ENCODE measurements around the gene PPM1N.

Gene PPM1N

DNA sequence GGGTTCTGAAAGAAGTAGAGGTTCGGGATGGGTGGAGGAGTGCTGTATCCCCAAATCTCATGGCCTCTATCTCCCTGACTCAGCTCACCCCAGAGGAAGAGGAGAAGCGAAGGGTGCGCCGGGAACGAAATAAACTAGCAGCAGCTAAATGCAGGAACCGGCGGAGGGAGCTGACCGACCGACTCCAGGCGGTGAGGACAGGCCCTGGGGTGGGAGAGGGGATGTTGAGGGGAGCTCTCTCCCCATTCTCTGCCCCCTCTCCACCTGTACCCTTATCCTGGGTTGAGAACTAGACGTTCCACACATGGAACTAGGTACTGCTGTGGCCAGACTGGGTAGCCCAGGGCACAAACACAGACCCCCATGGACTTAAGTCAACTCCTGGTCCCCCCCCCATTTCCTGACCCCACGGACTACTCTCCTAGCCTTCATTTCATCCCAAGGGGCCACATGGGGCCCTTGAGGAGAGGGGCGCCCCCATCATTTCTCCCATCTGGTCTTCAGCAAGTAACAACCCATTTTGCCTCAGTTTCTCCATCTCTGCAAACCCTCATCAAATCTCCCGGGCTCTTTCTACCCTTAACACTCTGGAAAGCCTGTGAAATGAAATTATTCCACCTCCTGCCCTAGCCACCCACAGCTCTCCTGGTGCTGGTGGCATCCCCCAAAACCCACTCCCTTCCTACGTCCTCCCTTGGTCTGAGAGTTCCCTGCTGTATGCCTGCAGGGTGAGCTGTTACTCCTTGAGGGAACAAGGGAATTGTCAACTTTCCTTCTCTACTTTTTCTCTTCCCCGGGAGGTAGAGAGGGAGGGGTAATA, 26.9 kb upstream of the PPM1N start:
- DNase-seq: no peak

GRCh38 chr19:45471931-45472562, 26.2 kb upstream of the PPM1N start:
- DNase-seq: no peak

DNA sequence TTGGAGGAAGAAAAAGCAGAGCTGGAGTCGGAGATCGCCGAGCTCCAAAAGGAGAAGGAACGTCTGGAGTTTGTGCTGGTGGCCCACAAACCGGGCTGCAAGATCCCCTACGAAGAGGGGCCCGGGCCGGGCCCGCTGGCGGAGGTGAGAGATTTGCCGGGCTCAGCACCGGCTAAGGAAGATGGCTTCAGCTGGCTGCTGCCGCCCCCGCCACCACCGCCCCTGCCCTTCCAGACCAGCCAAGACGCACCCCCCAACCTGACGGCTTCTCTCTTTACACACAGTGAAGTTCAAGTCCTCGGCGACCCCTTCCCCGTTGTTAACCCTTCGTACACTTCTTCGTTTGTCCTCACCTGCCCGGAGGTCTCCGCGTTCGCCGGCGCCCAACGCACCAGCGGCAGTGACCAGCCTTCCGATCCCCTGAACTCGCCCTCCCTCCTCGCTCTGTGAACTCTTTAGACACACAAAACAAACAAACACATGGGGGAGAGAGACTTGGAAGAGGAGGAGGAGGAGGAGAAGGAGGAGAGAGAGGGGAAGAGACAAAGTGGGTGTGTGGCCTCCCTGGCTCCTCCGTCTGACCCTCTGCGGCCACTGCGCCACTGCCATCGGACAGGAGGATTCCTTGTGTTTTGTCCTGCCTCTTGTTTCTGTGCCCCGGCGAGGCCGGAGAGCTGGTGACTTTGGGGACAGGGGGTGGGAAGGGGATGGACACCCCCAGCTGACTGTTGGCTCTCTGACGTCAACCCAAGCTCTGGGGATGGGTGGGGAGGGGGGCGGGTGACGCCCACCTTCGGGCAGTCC, 25.5 kb upstream of the PPM1N start:
- no peak for DNase-seq

DNA sequence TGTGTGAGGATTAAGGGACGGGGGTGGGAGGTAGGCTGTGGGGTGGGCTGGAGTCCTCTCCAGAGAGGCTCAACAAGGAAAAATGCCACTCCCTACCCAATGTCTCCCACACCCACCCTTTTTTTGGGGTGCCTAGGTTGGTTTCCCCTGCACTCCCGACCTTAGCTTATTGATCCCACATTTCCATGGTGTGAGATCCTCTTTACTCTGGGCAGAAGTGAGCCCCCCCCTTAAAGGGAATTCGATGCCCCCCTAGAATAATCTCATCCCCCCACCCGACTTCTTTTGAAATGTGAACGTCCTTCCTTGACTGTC, 24.9 kb upstream of the PPM1N start:
- no peak for DNase-seq

- DNase-seq: no peak
Measured at GRCh38 chr19:45473682-45474605, 24.3 kb upstream of the PPM1N start.

- DNase-seq: no peak
Measured at GRCh38 chr19:45474606-45475521, 23.4 kb upstream of the PPM1N start.

- DNase-seq: no peak
Measured at GRCh38 chr19:45475537-45476291, 22.5 kb upstream of the PPM1N start.

DNA sequence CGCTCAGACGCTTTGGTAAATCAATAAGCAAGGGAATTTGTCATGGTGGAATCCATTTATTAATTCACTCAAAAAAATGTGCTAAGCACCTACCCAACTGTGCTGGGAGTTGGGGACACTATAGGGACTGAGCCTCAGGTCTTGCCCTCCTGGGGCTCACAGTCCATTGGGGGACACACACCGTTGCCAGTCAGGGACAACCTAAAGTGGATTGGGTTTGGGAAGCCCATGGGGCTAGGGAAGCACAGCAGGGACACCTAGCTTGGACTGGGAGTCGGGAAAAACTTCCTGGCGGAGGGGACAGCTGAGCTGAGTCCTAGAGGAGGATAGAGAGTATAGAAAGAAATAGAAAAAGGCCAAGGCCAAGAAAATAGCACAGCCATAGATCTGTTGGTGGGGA, 21.9 kb upstream of the PPM1N start:
- DNase-seq: no peak

GRCh38 chr19:45477186-45477585, 21.1 kb upstream of the PPM1N start:
- no peak for DNase-seq

DNA sequence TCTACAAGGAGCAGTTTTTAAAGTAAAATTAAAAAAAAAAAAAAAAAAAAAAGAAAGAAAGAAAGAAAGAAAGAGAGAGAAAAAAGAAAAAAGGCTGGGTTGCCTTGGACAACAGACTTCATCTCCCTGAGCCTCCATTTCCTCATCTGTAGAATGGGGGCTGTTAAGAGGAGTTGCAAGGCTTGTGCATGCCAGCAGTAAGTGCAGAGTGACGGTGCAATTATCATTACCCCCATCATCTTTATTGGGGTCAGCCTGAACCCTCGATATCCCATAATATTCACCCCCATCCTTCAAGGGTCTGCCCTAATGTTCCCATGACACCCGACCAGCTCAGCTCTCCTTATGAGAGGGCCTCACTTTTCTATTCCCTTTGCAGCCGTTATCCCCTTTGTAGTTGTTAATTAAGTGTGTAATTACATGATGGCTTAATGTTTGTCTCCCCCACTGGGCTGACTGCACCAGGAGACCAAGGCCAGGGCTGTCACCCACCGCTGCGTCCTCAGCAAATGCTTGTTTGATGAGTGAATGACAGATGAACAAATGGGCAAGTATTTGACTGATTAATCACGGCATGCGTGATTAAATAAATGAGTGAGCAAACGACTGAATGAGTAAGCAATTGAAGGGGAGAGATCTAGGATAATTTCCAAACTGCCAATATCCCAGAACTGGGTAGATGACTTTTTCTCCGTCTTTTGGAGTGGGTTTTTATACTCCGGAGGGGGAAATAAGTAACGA, 20.4 kb upstream of the PPM1N start:
- no peak for DNase-seq

DNA sequence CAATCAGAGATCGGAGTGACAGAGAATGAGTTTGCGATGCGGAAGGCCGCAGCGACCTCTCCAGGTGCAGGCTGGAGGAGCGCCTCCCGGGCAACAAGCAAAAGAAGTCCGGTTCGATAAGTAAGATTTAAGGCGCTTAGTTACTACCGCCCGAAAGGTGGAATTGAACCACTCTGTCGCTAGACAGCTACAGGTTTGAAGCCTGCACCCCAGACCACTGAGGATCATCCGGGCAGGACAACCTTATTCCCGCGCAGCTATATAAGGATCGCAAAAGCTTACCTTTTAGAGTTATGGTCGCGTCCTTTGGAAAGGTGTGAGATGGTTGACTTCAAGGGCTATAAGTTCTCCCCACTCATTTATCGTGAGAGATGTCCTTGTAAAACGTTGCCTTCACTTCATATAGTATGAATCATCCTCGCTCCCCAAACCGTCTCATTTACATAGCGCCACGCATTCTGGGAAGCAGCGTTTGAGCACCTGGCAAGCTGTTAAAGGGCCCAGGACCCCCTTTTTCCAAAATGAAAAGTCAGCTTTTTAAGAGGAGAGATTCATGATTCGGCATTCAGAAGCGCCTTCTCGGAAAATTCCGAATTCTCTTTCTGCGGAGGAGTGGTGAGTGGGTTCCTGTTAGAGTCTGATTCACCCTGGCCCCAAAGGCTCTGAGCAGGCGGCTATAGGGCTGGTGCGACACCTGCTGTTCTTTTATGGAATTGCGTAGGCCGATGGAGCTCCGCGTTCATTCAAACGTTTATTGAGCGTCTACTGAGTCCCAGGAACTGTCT, 19.6 kb upstream of the PPM1N start:
- DNase-seq: peak; percentile 92

GRCh38 chr19:45483033-45483432, 15.2 kb upstream of the PPM1N start:
- no peak for DNase-seq

GRCh38 chr19:45484273-45484945, 13.8 kb upstream of the PPM1N start:
- peak; percentile 43 for DNase-seq

DNA sequence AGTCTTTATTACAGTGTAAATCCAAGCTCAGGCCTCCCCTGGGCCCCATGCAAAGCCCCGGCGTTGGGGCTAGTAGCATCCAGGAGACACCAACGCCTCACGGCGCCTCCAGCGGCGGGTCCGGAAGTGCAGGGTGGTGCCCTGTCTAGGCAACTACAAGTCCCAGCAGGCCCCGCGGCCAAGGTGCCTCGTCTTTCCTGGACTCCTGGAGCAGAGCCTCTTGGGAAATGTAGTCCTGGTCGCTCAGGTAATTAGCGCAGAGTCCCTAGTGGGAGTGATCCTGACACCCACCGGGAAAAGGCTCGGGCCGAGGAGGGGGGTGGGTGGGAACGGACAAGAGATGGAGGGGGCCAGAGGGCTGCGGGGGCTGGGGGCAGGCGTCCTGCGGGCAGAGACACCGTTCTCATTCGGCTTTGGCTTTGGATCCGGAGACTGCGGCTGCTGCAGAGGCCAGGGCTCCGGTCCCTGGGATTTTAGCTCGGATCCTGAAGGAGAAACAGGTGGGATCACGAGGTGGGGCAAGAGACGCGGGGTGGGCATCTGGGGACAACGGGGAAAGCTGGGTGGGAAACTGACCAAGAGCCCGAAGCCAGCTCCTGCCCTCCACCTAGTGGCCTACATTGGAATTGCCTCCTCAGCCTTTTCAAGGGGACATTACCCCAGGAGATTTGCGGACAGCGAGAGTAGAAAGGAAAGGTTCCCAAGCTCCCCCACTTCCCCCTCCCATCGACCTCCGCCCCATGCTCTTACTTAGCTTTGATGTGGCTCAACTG, 12.8 kb upstream of the PPM1N start:
- DNase-seq: peak; percentile 94

- no peak for DNase-seq
Measured at GRCh38 chr19:45488708-45489107, 9.5 kb upstream of the PPM1N start.

GRCh38 chr19:45489216-45489855, 8.9 kb upstream of the PPM1N start:
- no peak for DNase-seq

DNA sequence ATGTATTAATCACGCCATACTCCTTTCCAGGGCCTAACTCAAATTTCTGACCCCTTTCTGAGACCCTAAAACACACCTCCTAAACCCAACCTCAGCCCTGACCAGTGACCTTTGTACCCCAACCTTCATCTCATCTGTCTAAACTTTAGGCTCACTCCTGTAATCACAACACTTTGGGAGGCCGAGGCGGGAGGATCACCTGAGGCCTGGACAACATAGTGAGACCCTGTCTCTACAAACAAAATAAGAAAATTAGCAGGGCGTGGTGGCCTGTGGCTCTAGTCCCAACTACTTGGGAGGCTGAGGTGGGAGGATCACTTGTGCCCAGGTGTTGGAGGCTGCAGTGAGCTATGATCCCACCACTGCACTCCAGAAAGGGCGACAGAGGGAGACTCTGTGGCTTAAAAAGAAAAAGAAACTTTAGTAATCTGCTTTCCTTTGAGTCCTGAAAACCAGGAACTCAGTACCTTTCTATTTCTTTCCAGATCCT, 6.1 kb upstream of the PPM1N start:
- no peak for DNase-seq
